Endothelial cell of umbilical vein (primary cell): ENCODE results near the gene LIPE. TPM values are rescaled to one million over a fixed set of nuclear protein-coding genes. Genes with fewer than 3 reads are reported as not detected.
A peak's percentile ranks its signal among the peaks of the same experiment; 100 is the strongest.

Source experiments
- BruUV-seq: library from RNA; stranded (reverse); fragments of 400-500 nt; replicated peaks from 2 replicates; lab custom pipeline; 2021; lab: Mats Ljungman, UMichigan
- CTCF ChIA-PET: fragments of 300-600, 350-600 bp; sonication (Branson Sonifier 250); formaldehyde crosslinking; loops from one replicate; lab custom pipeline; 2021; ENCODE audit warnings: antibody characterized with exemption, inconsistent platforms; lab: Charles Lee
- POLR2A ChIA-PET: fragments of 300-600, 350-600 bp; sonication (Branson Sonifier 250); formaldehyde crosslinking; loops from one replicate; lab custom pipeline; 2021; ENCODE audit warnings: antibody characterized with exemption, inconsistent platforms; lab: Charles Lee
- DNase-seq: peaks from one replicate; pipeline ENCODE4 v3.0.0-alpha.2; 2011; ENCODE audit warnings: low read depth, low spot score
- FAIRE-seq: peaks from 2 replicates; lab custom pipeline; 2011; peaks lifted over from hg19 to GRCh38; lab: Jason Lieb, UNC
- H2AFZ ChIP-seq: 2 replicates; pipeline ENCODE4 v1.6.0; 2012; ENCODE audit warnings: low read depth, low read length, control low read depth, inconsistent platforms
- H3K27ac ChIP-seq: 2 replicates; pipeline ENCODE4 v1.5.1; 2011; ENCODE audit warnings: low read depth, mild to moderate bottlenecking, control low read depth, low read length, moderate library complexity; ENCODE audit not compliant: insufficient read depth
- H3K27me3 ChIP-seq, 2 experiments: 2 replicates each; pipeline versions ENCODE4 v1.6.0 to v1.6.1; 2011; ENCODE audit warnings: low read length in 2 of 2, mixed read lengths in 1 of 2; ENCODE audit not compliant: control insufficient read depth in 2 of 2, insufficient read depth in 2 of 2
- H3K36me3 ChIP-seq, 2 experiments: 2 replicates in 1 of 2; 3 replicates in 1 of 2; pipeline ENCODE4 v1.5.1; 2011; ENCODE audit warnings: low read length in 2 of 2, mild to moderate bottlenecking in 1 of 2, moderate library complexity in 1 of 2; ENCODE audit not compliant: control insufficient read depth in 2 of 2, insufficient read depth in 2 of 2; ENCODE audit errors: extremely low read depth in 1 of 2
- H3K4me1 ChIP-seq: 3 replicates; pipeline ENCODE4 v1.5.1; 2011; ENCODE audit warnings: mild to moderate bottlenecking, low read length; ENCODE audit not compliant: control insufficient read depth, insufficient read depth; ENCODE audit errors: extremely low read depth
- H3K4me2 ChIP-seq: 2 replicates; pipeline ENCODE4 v1.6.1; 2011; ENCODE audit warnings: low read length, control low read depth, mixed read lengths; ENCODE audit not compliant: insufficient read depth
- H3K4me3 ChIP-seq, 3 experiments: fragments of 200-600 bp in 1 of 3; sonication (generic), shearing (Covaris generic) in 1 of 3; replicated peaks in 1 of 3; 2 replicates each; pipeline ENCODE4 v1.5.1; 2011 to 2016; ENCODE audit warnings: control low read depth in 3 of 3, low read length in 3 of 3, mild to moderate bottlenecking in 2 of 3, inconsistent platforms in 1 of 3, low read depth in 1 of 3, moderate library complexity in 1 of 3; ENCODE audit not compliant: insufficient read depth in 1 of 3
- H3K79me2 ChIP-seq: 2 replicates; pipeline ENCODE4 v1.6.0; 2012; ENCODE audit warnings: low read length, inconsistent platforms; ENCODE audit not compliant: control insufficient read depth, insufficient read depth
- H3K9ac ChIP-seq: replicated peaks from 2 replicates; pipeline ENCODE3; 2011; ENCODE audit warnings: low read length, control low read depth; ENCODE audit not compliant: insufficient read depth; ENCODE audit errors: extremely low read depth
- H3K9me1 ChIP-seq: replicated peaks from 3 replicates; pipeline ENCODE4 v1.6.0; 2011; ENCODE audit warnings: mild to moderate bottlenecking, low read length; ENCODE audit not compliant: control insufficient read depth, insufficient read depth; ENCODE audit errors: extremely low read depth
- H3K9me3 ChIP-seq: replicated peaks from 2 replicates; pipeline ENCODE4 v1.5.1; 2012; ENCODE audit warnings: low read length, inconsistent platforms; ENCODE audit not compliant: control insufficient read depth, insufficient read depth
- H4K20me1 ChIP-seq: replicated peaks from 2 replicates; pipeline ENCODE3; 2011; ENCODE audit warnings: mild to moderate bottlenecking, low read length; ENCODE audit not compliant: control insufficient read depth, insufficient read depth; ENCODE audit errors: extremely low read depth
- EZH2 ChIP-seq: IDR thresholded peaks from 2 replicates; pipeline ENCODE4 v1.6.1; 2012; ENCODE audit warnings: borderline replicate concordance, low read depth, mild to moderate bottlenecking, moderate library complexity, low read length, inconsistent platforms; ENCODE audit not compliant: severe bottlenecking
- FOS ChIP-seq: IDR thresholded peaks from 2 replicates; pipeline ENCODE4 v1.6.1; 2011; ENCODE audit warnings: mild to moderate bottlenecking, low read length, moderate library complexity, borderline replicate concordance; ENCODE audit not compliant: insufficient read depth
- GATA2 ChIP-seq: IDR thresholded peaks from 2 replicates; pipeline ENCODE4 v1.7.0; 2011; ENCODE audit warnings: low read depth, mild to moderate bottlenecking, moderate library complexity, mixed read lengths, low read length; ENCODE audit not compliant: insufficient read length, insufficient read depth
- JUN ChIP-seq: IDR thresholded peaks from 2 replicates; pipeline ENCODE4 v1.6.1; 2011; ENCODE audit warnings: borderline replicate concordance, low read depth; ENCODE audit not compliant: insufficient read length, insufficient read depth
- MAX ChIP-seq: IDR thresholded peaks from 2 replicates; pipeline ENCODE4 v1.6.1; 2011; ENCODE audit not compliant: insufficient read depth, insufficient read length
- MYC ChIP-seq: IDR thresholded peaks from one replicate; pipeline ENCODE4 v1.6.1; 2011; ENCODE audit warnings: mild to moderate bottlenecking, low read depth, low read length
- POLR2A ChIP-seq: IDR thresholded peaks from 2 replicates; pipeline ENCODE4 v1.6.1; 2012; ENCODE audit warnings: low read depth, mild to moderate bottlenecking, control low read depth, low read length
- POLR2AphosphoS5 ChIP-seq: IDR thresholded peaks from 2 replicates; pipeline ENCODE4 v1.6.1; 2012; ENCODE audit warnings: low read depth, mild to moderate bottlenecking, control low read depth, low read length, moderate library complexity; ENCODE audit not compliant: insufficient read depth
- dilution Hi-C: fragments of 300-500 bp; cut with MboI; formaldehyde crosslinking; loops from one replicate; pipeline ENCODE4 v1.15.0; 2019; ENCODE audit warnings: low sequenced_read_pairs; ENCODE audit not compliant: extremely low pct_ligation_motif_present
- intact Hi-C: fragments of 100-400 bp; cut with micrococcal nuclease; formaldehyde crosslinking; loops from one replicate; pipeline ENCODE4 v1.10.0; 2022
- polyA plus RNA-seq, 4 experiments: library from polyadenylated mRNA; depleted of rRNA in 3 of 4; stranded (reverse) in 3 of 4; unstranded in 1 of 4; fragments of >200 nt; gene quantifications; 2 replicates each; pipeline versions ENCODE4 v1.2.1 to v1.2.3, GENCODE V29; 2011 to 2012; ENCODE audit warnings: missing spikeins in 1 of 4
- total RNA-seq: library from RNA; stranded (reverse); gene quantifications from 2 replicates; pipeline ENCODE4 v1.2.3, GENCODE V29; 2021
- TF ChIP-seq, protein P1 (sequence below), 2 donors: IDR thresholded peaks; 1 replicate in 1 of 2; 2 replicates in 1 of 2; pipeline ENCODE4 v1.5.1; 2011; ENCODE audit warnings: low read length in 2 of 2, mild to moderate bottlenecking in 2 of 2, moderate library complexity in 2 of 2, control low read depth in 1 of 2, inconsistent platforms in 1 of 2, low read depth in 1 of 2; ENCODE audit not compliant: insufficient read depth in 1 of 2; ENCODE audit errors: extremely low read depth in 1 of 2

The LIPE gene
- total and polyA plus RNA-seq, 2 donors (not counting 3 experiments of a cell fraction or from before 2014, with no cell fraction given): 3.8 to 13.5 TPM

DNA sequence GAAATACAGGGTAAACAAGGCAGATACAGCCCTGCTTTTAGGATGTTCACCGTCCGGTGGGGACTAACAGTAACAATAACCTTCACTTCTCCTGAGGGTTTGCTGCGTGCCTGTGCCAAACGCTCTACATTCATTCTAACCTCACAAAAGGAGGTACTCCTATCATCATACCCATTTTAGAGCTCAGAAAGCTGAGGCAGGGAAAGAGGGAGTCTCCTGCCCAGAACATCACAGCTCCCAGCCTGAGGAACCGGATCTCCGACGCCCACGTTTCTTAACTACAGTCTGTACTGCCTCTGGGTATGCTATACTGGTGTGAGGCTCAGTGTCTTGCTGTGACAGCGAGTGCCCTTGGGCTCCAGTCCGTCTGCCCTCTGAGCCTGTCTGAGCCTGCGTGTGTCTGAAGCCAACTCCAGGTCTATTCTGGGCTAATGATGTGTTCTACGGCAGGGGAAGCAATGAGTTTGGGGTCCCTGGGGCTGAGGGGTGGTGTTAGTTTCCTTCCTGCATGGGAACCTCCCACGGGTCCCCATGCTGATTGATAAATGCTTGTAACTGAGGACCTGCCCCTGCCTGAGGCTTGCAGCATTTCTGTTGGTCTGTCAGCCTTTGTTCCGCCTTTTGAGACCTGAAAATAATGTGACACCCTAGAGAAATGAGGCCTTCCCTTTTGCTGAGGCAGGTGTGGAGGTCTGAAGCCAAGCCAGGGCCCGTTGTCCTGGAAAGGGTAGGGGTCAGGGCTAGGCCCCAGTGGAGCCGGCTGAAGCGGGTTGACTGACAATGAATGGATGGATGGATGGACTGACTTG is 4.9 kb downstream of the LIPE start:
- no peak overlapping the region for H3K9ac ChIP-seq
- H3K4me2 ChIP-seq: peak overlapping the region; percentile 81
- H3K79me2 ChIP-seq: no peaks in the 10 kb centered on the region
- peaks cover 29% of the 10 kb centered on the region for H3K4me1 ChIP-seq
- dilution Hi-C loops (no loop called here), intact Hi-C loops (no loop called here)
- no peak overlapping the region for H2AFZ ChIP-seq
- no peak for FAIRE-seq
- no peak for DNase-seq
- CTCF ChIA-PET: interaction anchor here (2.6 to 3.7 kb wide), 3 partner anchors 10 to 21 kb away, joined by 15 to 28 read pairs (median 19); no protein-coding TSS in a partner anchor
- no TSS peak for BruUV-seq
- POLR2A ChIA-PET: no interaction called here
- no peaks in the 10 kb centered on the region for H3K9me1 ChIP-seq
- H3K27ac ChIP-seq: peak overlapping the region; percentile 16
- no peaks in the 10 kb centered on the region for H4K20me1 ChIP-seq
- TF ChIP-seq POLR2AphosphoS5: no peak
- TF ChIP-seq FOS: no peak
- TF ChIP-seq EZH2: no peak
- no peak for TF ChIP-seq MAX
- TF ChIP-seq, protein P1, sequence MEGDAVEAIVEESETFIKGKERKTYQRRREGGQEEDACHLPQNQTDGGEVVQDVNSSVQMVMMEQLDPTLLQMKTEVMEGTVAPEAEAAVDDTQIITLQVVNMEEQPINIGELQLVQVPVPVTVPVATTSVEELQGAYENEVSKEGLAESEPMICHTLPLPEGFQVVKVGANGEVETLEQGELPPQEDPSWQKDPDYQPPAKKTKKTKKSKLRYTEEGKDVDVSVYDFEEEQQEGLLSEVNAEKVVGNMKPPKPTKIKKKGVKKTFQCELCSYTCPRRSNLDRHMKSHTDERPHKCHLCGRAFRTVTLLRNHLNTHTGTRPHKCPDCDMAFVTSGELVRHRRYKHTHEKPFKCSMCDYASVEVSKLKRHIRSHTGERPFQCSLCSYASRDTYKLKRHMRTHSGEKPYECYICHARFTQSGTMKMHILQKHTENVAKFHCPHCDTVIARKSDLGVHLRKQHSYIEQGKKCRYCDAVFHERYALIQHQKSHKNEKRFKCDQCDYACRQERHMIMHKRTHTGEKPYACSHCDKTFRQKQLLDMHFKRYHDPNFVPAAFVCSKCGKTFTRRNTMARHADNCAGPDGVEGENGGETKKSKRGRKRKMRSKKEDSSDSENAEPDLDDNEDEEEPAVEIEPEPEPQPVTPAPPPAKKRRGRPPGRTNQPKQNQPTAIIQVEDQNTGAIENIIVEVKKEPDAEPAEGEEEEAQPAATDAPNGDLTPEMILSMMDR (IDR thresholded peaks at IDR 0.05; ENCODE audit: extremely low read depth in 1 of 2, insufficient read depth in 1 of 2, low read depth in 1 of 2, low read length in 2 of 2): no peak
- no peak for TF ChIP-seq GATA2
- no peak for TF ChIP-seq MYC
- TF ChIP-seq POLR2A: no peak
- no peak for TF ChIP-seq JUN
- no peaks in the 10 kb centered on the region for H3K27me3 ChIP-seq
- no peaks in the 10 kb centered on the region for H3K36me3 ChIP-seq
- peak overlapping the region in 2 of 3 experiments; percentile 49 to 52 for H3K4me3 ChIP-seq
- H3K9me3 ChIP-seq: no peaks in the 10 kb centered on the region
